ENCODE results near the gene KCNJ15.

The KCNJ15 gene

DNA sequence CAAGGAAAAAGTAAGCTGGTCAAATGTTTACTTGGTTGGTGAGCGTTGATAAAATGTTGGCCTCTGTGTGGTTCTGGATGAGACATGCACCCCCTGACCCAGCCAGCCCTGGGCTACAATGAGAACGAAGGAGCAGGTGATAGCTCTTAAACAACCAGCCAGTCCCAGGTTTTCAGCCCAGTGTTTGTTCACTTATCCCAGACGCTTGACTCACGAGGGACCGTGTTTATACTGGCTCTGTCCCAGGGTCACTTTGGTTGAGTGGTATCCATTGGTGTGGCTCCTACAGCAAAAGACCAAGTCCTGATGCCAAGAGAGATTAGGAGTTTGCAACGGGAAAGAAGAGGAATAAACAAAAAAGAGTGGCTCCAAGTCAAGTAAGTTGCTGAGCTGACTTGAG lies 86.9 kb downstream of the KCNJ15 start:
- no peak overlapping the region for H2BK12ac ChIP-seq (ENCODE audit: low read length)
- H3K79me1 ChIP-seq (ENCODE audit: low read depth, low read length), result no peaks in the 10 kb centered on the region
- H2AK5ac ChIP-seq (ENCODE audit: low read depth, low read length), result no peak overlapping the region
- no peak overlapping the region for H2BK120ac ChIP-seq (ENCODE audit: low read depth, low read length)
- H4K8ac ChIP-seq (ENCODE audit: low read depth, low read length), result no peak overlapping the region
- H3K9me3 ChIP-seq (replicated peaks in 1 of 2; ENCODE audit: control insufficient read depth in 2 of 2, insufficient read depth in 1 of 2, low read depth in 1 of 2, low read length in 2 of 2), result no peaks in the 10 kb centered on the region
- no peak overlapping the region for H3K27ac ChIP-seq (replicated peaks; ENCODE audit: low read length)
- H3K36me3 ChIP-seq (replicated peaks in 1 of 2; ENCODE audit: control insufficient read depth in 2 of 2, insufficient read depth in 2 of 2, low read length in 2 of 2), result no peaks in the 10 kb centered on the region
- no peak overlapping the region for H3K14ac ChIP-seq (ENCODE audit: low read length)
- no peak overlapping the region for H3K4me2 ChIP-seq (ENCODE audit: insufficient read depth, low read length, poor library complexity, severe bottlenecking)
- H3K27me3 ChIP-seq (ENCODE audit: control insufficient read depth in 3 of 3, insufficient read depth in 3 of 3, low read depth in 1 of 3, low read length in 3 of 3), result no peaks in the 10 kb centered on the region
- no peak overlapping the region for H3K18ac ChIP-seq (ENCODE audit: low read length)
- no CpG with 5 or more reads among the region's 6 CpGs for WGBS, 2 donors (ENCODE audit: extremely low coverage in 2 of 2, insufficient read length in 2 of 2, insufficient replicate concordance in 1 of 2)
- no peak overlapping the region for H3K4me3 ChIP-seq (ENCODE audit: low read length in 2 of 2)
- H3K4ac ChIP-seq (ENCODE audit: low read length), result no peak overlapping the region
- H4K91ac ChIP-seq (ENCODE audit: low read depth, low read length, poor library complexity), result no peak overlapping the region
- no peak for DNase-seq (ENCODE audit: low spot score)
- no peak overlapping the region for H3K9ac ChIP-seq (ENCODE audit: low read depth, low read length, poor library complexity)
- no peak overlapping the region for H2BK15ac ChIP-seq (ENCODE audit: low read length)
- H2AFZ ChIP-seq (ENCODE audit: low read length), result no peak overlapping the region
- H2BK5ac ChIP-seq (ENCODE audit: low read length), result no peak overlapping the region
- H3K23ac ChIP-seq (ENCODE audit: low read depth, low read length, poor library complexity), result no peak overlapping the region
- H3K4me1 ChIP-seq (ENCODE audit: control insufficient read depth in 2 of 2, insufficient read depth in 1 of 2, low read depth in 1 of 2, low read length in 2 of 2), result peaks cover 0 to 2% of the 10 kb centered on the region in 2 donors

DNA sequence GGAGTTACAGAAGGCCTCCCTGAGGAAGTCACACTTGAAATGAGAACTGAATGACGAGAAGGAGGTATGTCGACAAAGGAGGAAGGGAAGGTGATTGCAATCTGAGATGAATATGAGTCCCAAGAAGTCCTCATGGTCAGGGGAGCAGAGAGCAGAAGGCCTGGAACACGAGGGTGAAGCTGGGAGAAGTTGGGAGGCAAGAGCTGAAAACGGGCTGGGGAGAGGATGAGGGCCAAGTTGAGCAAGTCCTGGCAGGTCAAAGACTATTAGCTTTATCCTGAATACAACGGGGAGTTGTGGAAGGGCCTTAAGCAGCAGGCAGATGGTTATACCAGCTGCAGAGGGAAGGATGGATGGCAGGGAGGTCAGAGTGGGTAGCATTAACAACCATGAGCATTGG lies 89.5 kb downstream of the KCNJ15 start:
- Histone ChIP-seq H3K9ac (ENCODE audit: low read depth, low read length, poor library complexity) (no peak overlapping the region), H3K27me3 (ENCODE audit: control insufficient read depth in 3 of 3, insufficient read depth in 3 of 3, low read depth in 1 of 3, low read length in 3 of 3) (no peaks in the 10 kb centered on the region), H3K27ac (replicated peaks; ENCODE audit: low read length) (no peak overlapping the region), H3K9me3 (replicated peaks in 1 of 2; ENCODE audit: control insufficient read depth in 2 of 2, insufficient read depth in 1 of 2, low read depth in 1 of 2, low read length in 2 of 2) (no peaks in the 10 kb centered on the region), H3K4me1 (ENCODE audit: control insufficient read depth in 2 of 2, insufficient read depth in 1 of 2, low read depth in 1 of 2, low read length in 2 of 2) (peaks cover 0 to 3% of the 10 kb centered on the region in 2 donors), H2AFZ (ENCODE audit: low read length) (no peak overlapping the region), H3K18ac (ENCODE audit: low read length) (no peak overlapping the region), H3K4me3 (ENCODE audit: low read length in 2 of 2) (no peak overlapping the region), H4K91ac (ENCODE audit: low read depth, low read length, poor library complexity) (no peak overlapping the region), H2BK5ac (ENCODE audit: low read length) (no peak overlapping the region), H3K4me2 (ENCODE audit: insufficient read depth, low read length, poor library complexity, severe bottlenecking) (no peak overlapping the region), H2BK15ac (ENCODE audit: low read length) (no peak overlapping the region), H4K8ac (ENCODE audit: low read depth, low read length) (no peak overlapping the region), H2BK12ac (ENCODE audit: low read length) (no peak overlapping the region), H3K14ac (ENCODE audit: low read length) (no peak overlapping the region), H2BK120ac (ENCODE audit: low read depth, low read length) (no peak overlapping the region), H3K36me3 (replicated peaks in 1 of 2; ENCODE audit: control insufficient read depth in 2 of 2, insufficient read depth in 2 of 2, low read length in 2 of 2) (no peaks in the 10 kb centered on the region), H2AK5ac (ENCODE audit: low read depth, low read length) (no peak overlapping the region), H3K4ac (ENCODE audit: low read length) (no peak overlapping the region), H3K79me1 (ENCODE audit: low read depth, low read length) (no peaks in the 10 kb centered on the region), H3K23ac (ENCODE audit: low read depth, low read length, poor library complexity) (no peak overlapping the region)
- WGBS, 2 donors (ENCODE audit: extremely low coverage in 2 of 2, insufficient read length in 2 of 2, insufficient replicate concordance in 1 of 2), result no CpG with 5 or more reads among the region's 5 CpGs
- no peak for DNase-seq (ENCODE audit: low spot score)

DNA sequence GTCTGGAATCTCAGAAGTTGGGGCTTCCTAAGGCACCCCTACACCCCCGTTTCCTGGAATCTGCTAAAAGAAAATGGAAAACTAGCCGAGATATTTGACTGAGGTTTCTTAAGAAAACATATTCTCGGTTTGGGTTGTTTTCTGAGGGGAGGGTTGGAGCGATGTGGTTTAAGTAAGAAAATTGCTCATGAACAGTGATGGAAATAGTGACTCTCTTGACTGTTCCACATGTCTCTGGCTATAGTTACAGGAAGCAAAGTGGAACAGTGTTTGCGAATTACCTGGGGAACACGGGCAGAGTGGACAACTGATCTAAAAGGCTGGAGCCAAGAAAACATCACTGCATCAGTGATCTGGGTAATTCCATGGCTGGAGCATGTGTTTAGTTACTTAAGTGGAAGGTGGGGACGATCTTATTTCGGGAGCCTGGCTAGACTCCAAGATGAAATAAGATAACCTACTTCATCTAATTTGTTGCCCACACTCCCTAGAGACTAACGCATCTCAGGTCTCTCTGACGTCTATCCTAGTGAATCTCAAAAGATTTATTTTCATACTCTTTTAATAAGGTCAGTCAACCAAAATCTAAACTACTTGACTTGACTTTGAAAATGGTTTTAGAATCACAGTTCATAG lies 92.4 kb downstream of the KCNJ15 start:
- Histone ChIP-seq H2BK15ac (ENCODE audit: low read length) (no peak overlapping the region), H2AFZ (ENCODE audit: low read length) (no peak overlapping the region), H3K9me3 (replicated peaks in 1 of 2; ENCODE audit: control insufficient read depth in 2 of 2, insufficient read depth in 1 of 2, low read depth in 1 of 2, low read length in 2 of 2) (no peaks in the 10 kb centered on the region), H2BK12ac (ENCODE audit: low read length) (no peak overlapping the region), H3K36me3 (replicated peaks in 1 of 2; ENCODE audit: control insufficient read depth in 2 of 2, insufficient read depth in 2 of 2, low read length in 2 of 2) (no peaks in the 10 kb centered on the region), H3K27me3 (ENCODE audit: control insufficient read depth in 3 of 3, insufficient read depth in 3 of 3, low read depth in 1 of 3, low read length in 3 of 3) (peaks cover 0 to 2% (median 0%) of the 10 kb centered on the region in 3 experiments), H3K4me3 (ENCODE audit: low read length in 2 of 2) (no peak overlapping the region), H4K8ac (ENCODE audit: low read depth, low read length) (no peak overlapping the region), H3K4me1 (ENCODE audit: control insufficient read depth in 2 of 2, insufficient read depth in 1 of 2, low read depth in 1 of 2, low read length in 2 of 2) (peaks cover 0 to 5% of the 10 kb centered on the region in 2 donors), H3K18ac (ENCODE audit: low read length) (no peak overlapping the region), H2BK5ac (ENCODE audit: low read length) (no peak overlapping the region), H4K91ac (ENCODE audit: low read depth, low read length, poor library complexity) (no peak overlapping the region), H3K4ac (ENCODE audit: low read length) (no peak overlapping the region), H2BK120ac (ENCODE audit: low read depth, low read length) (no peak overlapping the region), H3K23ac (ENCODE audit: low read depth, low read length, poor library complexity) (no peak overlapping the region), H2AK5ac (ENCODE audit: low read depth, low read length) (no peak overlapping the region), H3K9ac (ENCODE audit: low read depth, low read length, poor library complexity) (no peak overlapping the region), H3K14ac (ENCODE audit: low read length) (no peak overlapping the region), H3K79me1 (ENCODE audit: low read depth, low read length) (no peaks in the 10 kb centered on the region), H3K27ac (replicated peaks; ENCODE audit: low read length) (no peak overlapping the region), H3K4me2 (ENCODE audit: insufficient read depth, low read length, poor library complexity, severe bottlenecking) (no peak overlapping the region)
- 100% methylated on average over 2 of the region's 10 CpGs; no CpG with 5 or more reads in 1 of the 2 donors for WGBS, 2 donors (ENCODE audit: extremely low coverage in 2 of 2, insufficient read length in 2 of 2, insufficient replicate concordance in 1 of 2)
- no peak for DNase-seq (ENCODE audit: low spot score)

DNA sequence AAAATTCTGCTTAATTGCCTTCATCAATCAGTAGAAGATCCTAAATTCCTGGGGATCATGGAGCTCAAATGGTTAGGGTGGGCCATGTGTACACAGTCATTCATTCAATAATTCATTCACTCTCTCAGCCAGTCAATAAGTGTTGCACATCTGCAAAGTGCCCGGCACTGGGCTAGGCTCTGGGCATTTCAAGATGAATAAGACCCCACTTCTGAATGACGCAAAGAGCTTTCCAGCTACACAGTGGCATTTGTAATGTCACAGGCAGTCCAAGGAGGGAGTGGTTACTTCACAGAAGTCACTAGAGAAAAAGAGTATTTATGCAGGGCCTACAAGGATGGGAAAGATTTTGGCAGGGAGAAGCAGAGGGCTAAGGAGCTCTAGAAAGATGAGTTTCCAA lies 93.2 kb downstream of the KCNJ15 start:
- no peak overlapping the region for H3K9ac ChIP-seq (ENCODE audit: low read depth, low read length, poor library complexity)
- no peak overlapping the region for H2AK5ac ChIP-seq (ENCODE audit: low read depth, low read length)
- no peaks in the 10 kb centered on the region for H3K9me3 ChIP-seq (replicated peaks in 1 of 2; ENCODE audit: control insufficient read depth in 2 of 2, insufficient read depth in 1 of 2, low read depth in 1 of 2, low read length in 2 of 2)
- no peak overlapping the region for H3K14ac ChIP-seq (ENCODE audit: low read length)
- H3K36me3 ChIP-seq (replicated peaks in 1 of 2; ENCODE audit: control insufficient read depth in 2 of 2, insufficient read depth in 2 of 2, low read length in 2 of 2), result no peaks in the 10 kb centered on the region
- H3K4me2 ChIP-seq (ENCODE audit: insufficient read depth, low read length, poor library complexity, severe bottlenecking), result no peak overlapping the region
- no peaks in the 10 kb centered on the region for H3K79me1 ChIP-seq (ENCODE audit: low read depth, low read length)
- DNase-seq (ENCODE audit: low spot score), result no peak
- no peak overlapping the region for H3K23ac ChIP-seq (ENCODE audit: low read depth, low read length, poor library complexity)
- H2BK5ac ChIP-seq (ENCODE audit: low read length), result no peak overlapping the region
- no peak overlapping the region for H2BK12ac ChIP-seq (ENCODE audit: low read length)
- no CpG with 5 or more reads among the region's 2 CpGs for WGBS, 2 donors (ENCODE audit: extremely low coverage in 2 of 2, insufficient read length in 2 of 2, insufficient replicate concordance in 1 of 2)
- no peak overlapping the region for H4K8ac ChIP-seq (ENCODE audit: low read depth, low read length)
- H3K4me1 ChIP-seq (ENCODE audit: control insufficient read depth in 2 of 2, insufficient read depth in 1 of 2, low read depth in 1 of 2, low read length in 2 of 2), result peaks cover 0 to 3% of the 10 kb centered on the region in 2 donors
- H3K4me3 ChIP-seq (ENCODE audit: low read length in 2 of 2), result no peak overlapping the region
- no peak overlapping the region for H3K27ac ChIP-seq (replicated peaks; ENCODE audit: low read length)
- no peak overlapping the region for H2BK15ac ChIP-seq (ENCODE audit: low read length)
- no peak overlapping the region for H3K4ac ChIP-seq (ENCODE audit: low read length)
- H2AFZ ChIP-seq (ENCODE audit: low read length), result no peak overlapping the region
- H3K27me3 ChIP-seq (ENCODE audit: control insufficient read depth in 3 of 3, insufficient read depth in 3 of 3, low read depth in 1 of 3, low read length in 3 of 3), result peaks cover 0 to 9% (median 0%) of the 10 kb centered on the region in 3 experiments
- H2BK120ac ChIP-seq (ENCODE audit: low read depth, low read length), result no peak overlapping the region
- no peak overlapping the region for H3K18ac ChIP-seq (ENCODE audit: low read length)
- no peak overlapping the region for H4K91ac ChIP-seq (ENCODE audit: low read depth, low read length, poor library complexity)
